K562 (cell line): Measurements from ENCODE around the gene GBF1. TPM values are rescaled to one million over a fixed set of nuclear protein-coding genes. Genes with fewer than 3 reads are reported as not detected.

ENCODE experiments used
- FUS ChIP-seq: fragments of 200-400 bp; formaldehyde crosslinking; optimal IDR thresholded peaks from 2 replicates; pipeline ENCODE3; 2017; ENCODE audit warnings: low read depth, low read length
- GATAD2B ChIP-seq: fragments of 450-650 bp; IDR thresholded peaks from 2 replicates; pipeline ENCODE4 v1.6.1; 2017; ENCODE audit warnings: mild to moderate bottlenecking, borderline replicate concordance
- HDAC1 ChIP-seq, 2 experiments: fragments of 450-650 bp; IDR thresholded peaks; 2 replicates each; pipeline ENCODE4 v1.6.1; 2016 to 2017; ENCODE audit warnings: inconsistent platforms in 1 of 2, mild to moderate bottlenecking in 1 of 2, moderate library complexity in 1 of 2
- JUND ChIP-seq, 2 experiments: IDR thresholded peaks; 2 replicates in 1 of 2; 3 replicates in 1 of 2; pipeline ENCODE4 v1.6.1; 2011; ENCODE audit warnings: borderline replicate concordance in 2 of 2, low read depth in 2 of 2, low read length in 2 of 2, improper control_type of control experiment in 1 of 2, missing biosample characterization in 1 of 2, missing genetic modification characterization in 1 of 2, missing genetic modification reagents in 1 of 2
- MAFF ChIP-seq: IDR thresholded peaks from 2 replicates; pipeline ENCODE4 v1.6.1; 2012; ENCODE audit warnings: low read length, improper control_type of control experiment
- NELFE ChIP-seq: IDR thresholded peaks from 2 replicates; pipeline ENCODE4 v1.6.1; 2011; ENCODE audit warnings: mild to moderate bottlenecking; ENCODE audit not compliant: insufficient read depth, insufficient read length
- PCBP1 ChIP-seq: fragments of 200-400 bp; formaldehyde crosslinking; IDR thresholded peaks from 2 replicates; pipeline ENCODE4 v1.6.1; 2018; ENCODE audit warnings: mild to moderate bottlenecking, low read depth, low read length; ENCODE audit not compliant: poor library complexity, severe bottlenecking
- POLR2AphosphoS5 ChIP-seq: IDR thresholded peaks from 2 replicates; pipeline ENCODE4 v1.6.1; 2011; ENCODE audit warnings: mild to moderate bottlenecking, low read depth, low read length, moderate library complexity; ENCODE audit not compliant: control insufficient read depth, insufficient read depth
- RAD51 ChIP-seq: fragments of 450-650 bp; IDR thresholded peaks from 2 replicates; pipeline ENCODE4 v1.7.1; 2016; ENCODE audit warnings: low read depth, mild to moderate bottlenecking, borderline replicate concordance
- SOX6 ChIP-seq: fragments of 450-650 bp; IDR thresholded peaks from 2 replicates; pipeline ENCODE4 v1.6.1; 2014; ENCODE audit warnings: mild to moderate bottlenecking
- TAF9B ChIP-seq: fragments of 450-650 bp; IDR thresholded peaks from 2 replicates; pipeline ENCODE4 v1.6.1; 2018; ENCODE audit warnings: mild to moderate bottlenecking; ENCODE audit not compliant: partially characterized antibody
- TCF3 ChIP-seq: sonication (generic); formaldehyde crosslinking; IDR thresholded peaks from 2 replicates; pipeline ENCODE4 v1.4.0; 2020; ENCODE audit warnings: mild to moderate bottlenecking, missing genetic modification reagents
- ZNF3 ChIP-seq: fragments of 250-450 bp; sonication (Bioruptor Pico); IDR thresholded peaks from 2 replicates; pipeline ENCODE4 v1.5.0; 2021; ENCODE audit warnings: mild to moderate bottlenecking, moderate library complexity
- ZNF717 ChIP-seq: fragments of 250-450 bp; sonication (Bioruptor Pico); IDR thresholded peaks from 2 replicates; pipeline ENCODE4 v1.5.0; 2021
- polyA plus RNA-seq, 8 experiments: library from polyadenylated mRNA; depleted of rRNA in 4 of 8; stranded (reverse) in 5 of 8; unstranded in 3 of 8; fragments of >200 nt; fragmentation: Nextera tagmentation in 2 of 8; fragmentation: Illumina TruSeq in 1 of 8; extraction: Ambion mirVana in 2 of 8; extraction: Trizol in 1 of 8; gene quantifications; 2 replicates each; pipeline versions ENCODE4 v1.2.1 to v1.2.3, GENCODE V29; 2011 to 2014; ENCODE audit warnings: inconsistent platforms in 1 of 8, missing spikeins in 1 of 8
- total RNA-seq, 7 experiments: library from RNA; depleted of rRNA in 6 of 7; stranded (reverse); fragments of >200 nt in 6 of 7; fragmentation: Illumina TruSeq in 2 of 7; extraction: Trizol in 2 of 7; gene quantifications; 2 replicates each; pipeline versions ENCODE4 v1.2.1 to v1.2.3, GENCODE V29; 2011 to 2021; ENCODE audit warnings: low replicate concordance in 1 of 7
- TF ChIP-seq, protein P1 (sequence below): sonication (generic); formaldehyde crosslinking; IDR thresholded peaks from 2 replicates; pipeline ENCODE4 v1.8.0; 2023; ENCODE audit warnings: missing genetic modification reagents, mild to moderate bottlenecking, borderline replicate concordance
- TF ChIP-seq, protein P2 (sequence below): fragments of 450-650 bp; formaldehyde crosslinking; IDR thresholded peaks from 2 replicates; pipeline ENCODE4 v1.4.0; 2022; ENCODE audit warnings: missing genetic modification characterization

The GBF1 gene
- total and polyA plus RNA-seq, 9 of the 15 experiments (the other 6 are each of a cell fraction or from before 2014, with no cell fraction given) = 0.69 to 28.0 (median 10.3) TPM

DNA sequence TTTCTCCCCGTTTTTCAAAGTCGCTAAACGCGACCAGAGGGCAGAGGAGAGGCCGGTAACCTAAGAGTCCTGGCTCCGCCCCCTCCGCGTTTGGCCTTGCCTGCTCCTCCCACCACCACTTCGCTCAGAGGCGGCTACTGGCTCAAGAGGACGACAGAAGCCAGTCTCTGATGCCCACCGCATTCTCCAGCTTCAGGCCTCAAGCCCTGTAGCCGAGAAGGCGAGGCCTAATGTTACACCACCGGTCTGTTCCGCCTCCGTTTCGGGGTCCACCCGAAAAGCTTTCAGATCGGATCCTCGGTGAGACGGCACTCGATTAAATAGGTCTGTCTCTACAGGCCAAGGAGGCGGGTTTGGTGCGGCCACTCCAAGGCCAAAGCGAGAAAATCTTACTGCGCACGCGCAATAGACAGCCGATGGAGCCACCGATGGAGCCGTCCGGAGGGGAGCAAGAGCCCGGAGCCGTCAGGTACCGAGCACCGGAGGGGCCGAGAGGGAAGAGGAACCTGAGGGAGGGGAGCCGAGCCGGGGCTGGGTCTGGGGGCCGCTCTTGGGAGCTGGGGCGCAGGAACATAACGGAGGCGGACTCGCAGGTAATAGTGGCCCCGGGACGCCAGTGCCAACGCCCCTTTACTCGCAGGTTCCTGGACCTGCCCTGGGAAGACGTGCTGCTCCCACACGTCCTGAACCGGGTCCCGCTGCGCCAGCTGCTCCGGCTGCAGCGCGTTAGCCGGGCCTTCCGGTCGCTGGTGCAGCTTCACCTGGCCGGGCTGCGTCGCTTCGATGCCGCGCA, 175.6 kb downstream of the GBF1 start, which contains the start of gene FBXL15 (continued):
- TF ChIP-seq POLR2AphosphoS5 (peak; percentile 27; the same call in 1 of the 2 replicates), ZNF717 (CRISPR knock-in tag) (no peak), GATAD2B (no peak), MAFF (no peak), TCF3 (no peak), NELFE (no peak), FUS (no peak), JUND (IDR thresholded peaks at IDR 0.05; ENCODE audit: borderline replicate concordance, low read depth, low read length) (peak; percentile 52; the same call in 1 of the 2 replicates), JUND (tag; IDR thresholded peaks at IDR 0.05; ENCODE audit: borderline replicate concordance, low read depth, low read length) (no peak), RAD51 (no peak), HDAC1 (IDR thresholded peaks at IDR 0.05) (peak in 1 of 2 experiments; percentile 46; a peak in 1 of 4 replicates), SOX6 (peak; percentile 15; the same call in 1 of the 2 replicates), ZNF3 (CRISPR knock-in tag) (no peak), PCBP1 (peak; percentile 51), TAF9B (no peak)
- TF ChIP-seq, protein P1, sequence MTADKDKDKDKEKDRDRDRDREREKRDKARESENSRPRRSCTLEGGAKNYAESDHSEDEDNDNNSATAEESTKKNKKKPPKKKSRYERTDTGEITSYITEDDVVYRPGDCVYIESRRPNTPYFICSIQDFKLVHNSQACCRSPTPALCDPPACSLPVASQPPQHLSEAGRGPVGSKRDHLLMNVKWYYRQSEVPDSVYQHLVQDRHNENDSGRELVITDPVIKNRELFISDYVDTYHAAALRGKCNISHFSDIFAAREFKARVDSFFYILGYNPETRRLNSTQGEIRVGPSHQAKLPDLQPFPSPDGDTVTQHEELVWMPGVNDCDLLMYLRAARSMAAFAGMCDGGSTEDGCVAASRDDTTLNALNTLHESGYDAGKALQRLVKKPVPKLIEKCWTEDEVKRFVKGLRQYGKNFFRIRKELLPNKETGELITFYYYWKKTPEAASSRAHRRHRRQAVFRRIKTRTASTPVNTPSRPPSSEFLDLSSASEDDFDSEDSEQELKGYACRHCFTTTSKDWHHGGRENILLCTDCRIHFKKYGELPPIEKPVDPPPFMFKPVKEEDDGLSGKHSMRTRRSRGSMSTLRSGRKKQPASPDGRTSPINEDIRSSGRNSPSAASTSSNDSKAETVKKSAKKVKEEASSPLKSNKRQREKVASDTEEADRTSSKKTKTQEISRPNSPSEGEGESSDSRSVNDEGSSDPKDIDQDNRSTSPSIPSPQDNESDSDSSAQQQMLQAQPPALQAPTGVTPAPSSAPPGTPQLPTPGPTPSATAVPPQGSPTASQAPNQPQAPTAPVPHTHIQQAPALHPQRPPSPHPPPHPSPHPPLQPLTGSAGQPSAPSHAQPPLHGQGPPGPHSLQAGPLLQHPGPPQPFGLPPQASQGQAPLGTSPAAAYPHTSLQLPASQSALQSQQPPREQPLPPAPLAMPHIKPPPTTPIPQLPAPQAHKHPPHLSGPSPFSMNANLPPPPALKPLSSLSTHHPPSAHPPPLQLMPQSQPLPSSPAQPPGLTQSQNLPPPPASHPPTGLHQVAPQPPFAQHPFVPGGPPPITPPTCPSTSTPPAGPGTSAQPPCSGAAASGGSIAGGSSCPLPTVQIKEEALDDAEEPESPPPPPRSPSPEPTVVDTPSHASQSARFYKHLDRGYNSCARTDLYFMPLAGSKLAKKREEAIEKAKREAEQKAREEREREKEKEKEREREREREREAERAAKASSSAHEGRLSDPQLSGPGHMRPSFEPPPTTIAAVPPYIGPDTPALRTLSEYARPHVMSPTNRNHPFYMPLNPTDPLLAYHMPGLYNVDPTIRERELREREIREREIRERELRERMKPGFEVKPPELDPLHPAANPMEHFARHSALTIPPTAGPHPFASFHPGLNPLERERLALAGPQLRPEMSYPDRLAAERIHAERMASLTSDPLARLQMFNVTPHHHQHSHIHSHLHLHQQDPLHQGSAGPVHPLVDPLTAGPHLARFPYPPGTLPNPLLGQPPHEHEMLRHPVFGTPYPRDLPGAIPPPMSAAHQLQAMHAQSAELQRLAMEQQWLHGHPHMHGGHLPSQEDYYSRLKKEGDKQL = no peak
- TF ChIP-seq, protein P2, sequence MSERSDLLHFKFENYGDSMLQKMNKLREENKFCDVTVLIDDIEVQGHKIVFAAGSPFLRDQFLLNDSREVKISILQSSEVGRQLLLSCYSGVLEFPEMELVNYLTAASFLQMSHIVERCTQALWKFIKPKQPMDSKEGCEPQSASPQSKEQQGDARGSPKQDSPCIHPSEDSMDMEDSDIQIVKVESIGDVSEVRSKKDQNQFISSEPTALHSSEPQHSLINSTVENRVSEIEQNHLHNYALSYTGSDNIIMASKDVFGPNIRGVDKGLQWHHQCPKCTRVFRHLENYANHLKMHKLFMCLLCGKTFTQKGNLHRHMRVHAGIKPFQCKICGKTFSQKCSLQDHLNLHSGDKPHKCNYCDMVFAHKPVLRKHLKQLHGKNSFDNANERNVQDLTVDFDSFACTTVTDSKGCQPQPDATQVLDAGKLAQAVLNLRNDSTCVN (CRISPR knock-in tag) = no peak
